NOMO-1 treated with dmso at 0.1 percent for 144 hours (cell line): ENCODE results near the gene FBXL7.

ENCODE experiments used
- DNase-seq: peaks from one replicate; lab custom pipeline; 2025; ENCODE audit not compliant: unreplicated experiment; lab: John Stamatoyannopoulos, UW

FBXL7 gene

DNA sequence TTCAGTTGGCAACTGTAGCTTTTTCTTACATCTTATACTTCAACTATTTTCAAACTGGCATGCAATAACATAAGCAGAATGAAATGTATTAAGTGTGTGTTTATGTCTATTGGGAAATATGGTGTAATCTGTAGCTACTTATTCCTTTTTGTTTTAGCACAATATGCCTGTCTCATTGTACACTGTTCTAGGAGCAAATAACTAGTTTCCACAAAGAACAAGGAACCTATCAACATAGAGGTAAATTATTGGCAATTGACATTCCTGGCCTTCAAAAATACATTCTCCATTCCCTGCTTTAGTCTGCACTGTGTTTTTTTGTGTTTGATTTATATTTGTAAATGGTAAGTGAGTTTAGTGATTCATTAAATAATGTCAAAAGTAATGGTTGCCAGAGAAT is 75.7 kb downstream of the FBXL7 start:
- no peak for DNase-seq

- DNase-seq = no peak
These were observed 77.2 kb downstream of the FBXL7 start for GRCh38 chr5:15577132-15577531.

DNA sequence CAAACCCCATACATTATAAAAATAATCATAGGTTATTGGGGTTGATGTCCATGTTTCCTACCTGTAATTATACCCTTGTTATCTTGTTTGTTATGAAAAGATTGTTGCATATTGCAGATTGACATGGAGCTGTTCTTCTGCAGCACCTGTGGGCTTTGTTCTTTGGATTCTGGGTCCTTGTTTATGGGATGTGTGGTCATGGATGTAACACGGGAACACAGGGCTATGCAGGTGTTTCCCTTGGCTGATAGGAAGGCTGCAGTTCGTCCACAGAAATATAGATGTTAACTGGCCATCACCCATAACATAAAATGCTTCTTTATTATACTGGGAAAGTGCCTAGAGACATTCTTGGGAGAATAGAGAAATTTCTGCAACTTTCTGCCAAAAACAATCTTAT is 77.9 kb downstream of the FBXL7 start:
- no peak for DNase-seq

DNA sequence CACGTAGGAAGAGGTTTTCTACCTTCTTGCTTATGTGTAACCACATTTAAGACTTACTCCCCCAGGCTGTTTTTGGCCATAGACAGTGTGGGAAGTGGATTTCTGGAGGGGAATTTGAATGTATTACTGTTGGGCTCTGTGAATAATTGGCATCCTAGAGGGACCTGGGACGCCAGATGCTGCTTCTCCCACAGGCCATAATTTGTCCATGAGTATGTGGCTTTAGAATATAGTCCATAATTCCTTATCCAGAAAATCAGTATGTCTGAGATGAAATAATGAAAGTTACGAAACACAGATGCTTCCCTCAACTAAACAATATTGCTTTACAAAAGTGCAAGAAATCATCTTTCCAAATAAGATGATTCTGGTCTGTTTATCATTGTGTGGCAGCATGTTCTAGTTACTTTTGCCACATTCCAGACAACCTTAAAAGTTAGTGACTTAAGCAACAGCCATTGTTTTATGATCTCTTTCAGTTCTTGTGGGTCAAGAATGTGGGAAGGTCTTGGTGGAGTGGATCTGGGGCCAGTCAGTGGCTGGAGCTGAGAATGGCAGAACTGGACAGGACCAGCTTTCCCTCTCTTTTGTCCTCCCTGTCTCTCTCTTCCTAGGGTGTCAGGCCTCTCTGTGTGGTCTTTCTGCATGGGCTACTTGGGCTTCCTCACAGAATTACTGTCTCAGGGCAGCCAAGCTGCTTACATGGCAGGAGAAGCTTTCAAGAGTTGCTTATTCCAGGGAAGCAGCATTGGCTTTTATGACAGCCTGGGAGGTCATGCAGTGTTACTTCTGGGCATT is 79.4 kb downstream of the FBXL7 start:
- no peak for DNase-seq

- DNase-seq = no peak
These were observed 84.5 kb downstream of the FBXL7 start for GRCh38 chr5:15584528-15584927.

DNA sequence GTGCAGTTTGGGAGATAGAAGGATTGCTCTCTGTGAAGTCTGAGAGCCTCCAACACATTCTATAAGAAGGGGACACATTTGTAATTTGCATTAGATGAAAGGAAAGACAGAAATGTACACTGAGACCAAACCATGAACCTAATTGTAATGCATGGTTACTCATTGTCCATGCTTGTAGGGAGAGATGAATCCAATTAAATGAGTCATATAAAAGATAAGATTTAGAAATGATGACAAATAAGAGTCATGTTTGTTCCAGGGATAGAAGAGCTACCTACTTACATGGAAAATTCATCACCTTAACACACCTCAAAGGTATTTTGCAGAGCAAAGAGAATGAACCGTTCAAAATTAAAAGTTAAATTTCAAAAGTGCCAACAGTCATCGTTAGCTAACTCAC is 85.1 kb downstream of the FBXL7 start:
- no peak for DNase-seq

DNA sequence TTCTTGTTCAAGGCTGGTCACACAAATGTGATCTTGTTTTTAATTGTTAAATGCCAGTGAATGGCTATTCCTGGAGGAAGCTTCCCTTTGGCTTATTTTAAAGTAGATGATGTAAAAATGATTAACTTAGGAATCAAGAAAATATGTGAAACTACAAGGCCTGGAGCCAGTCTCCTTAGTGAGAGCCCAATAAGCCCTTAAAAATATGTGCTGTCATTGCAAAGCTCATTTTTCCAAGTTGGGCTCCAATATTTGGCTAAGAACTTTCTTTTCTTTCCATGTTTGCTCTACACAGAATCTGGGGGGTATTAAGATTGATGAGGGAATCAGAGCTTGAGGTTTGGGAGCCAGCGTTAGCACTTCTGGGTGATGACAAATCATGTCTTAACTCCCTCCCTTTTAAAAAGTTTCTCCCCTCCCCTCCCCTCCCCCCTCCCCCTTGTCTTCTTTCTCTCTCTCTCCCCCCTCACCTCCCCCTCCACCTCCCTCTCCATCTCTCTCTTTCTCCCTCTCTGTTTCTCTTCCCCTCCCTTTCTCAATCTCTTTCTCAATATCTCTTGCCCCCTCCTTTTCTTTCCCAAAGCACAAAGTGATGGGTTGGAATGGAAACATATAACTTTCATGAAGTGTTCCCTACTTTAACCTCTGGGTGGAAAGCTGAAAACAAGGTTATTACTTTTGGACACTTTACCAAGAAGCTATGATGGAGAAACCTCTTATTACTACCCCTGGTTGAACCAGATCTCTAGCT is 86.0 kb downstream of the FBXL7 start:
- DNase-seq = no peak

GRCh38 chr5:15587916-15588315 is 87.9 kb downstream of the FBXL7 start:
- no peak for DNase-seq

- DNase-seq = no peak
These were observed 92.7 kb downstream of the FBXL7 start for GRCh38 chr5:15592728-15593127.

DNA sequence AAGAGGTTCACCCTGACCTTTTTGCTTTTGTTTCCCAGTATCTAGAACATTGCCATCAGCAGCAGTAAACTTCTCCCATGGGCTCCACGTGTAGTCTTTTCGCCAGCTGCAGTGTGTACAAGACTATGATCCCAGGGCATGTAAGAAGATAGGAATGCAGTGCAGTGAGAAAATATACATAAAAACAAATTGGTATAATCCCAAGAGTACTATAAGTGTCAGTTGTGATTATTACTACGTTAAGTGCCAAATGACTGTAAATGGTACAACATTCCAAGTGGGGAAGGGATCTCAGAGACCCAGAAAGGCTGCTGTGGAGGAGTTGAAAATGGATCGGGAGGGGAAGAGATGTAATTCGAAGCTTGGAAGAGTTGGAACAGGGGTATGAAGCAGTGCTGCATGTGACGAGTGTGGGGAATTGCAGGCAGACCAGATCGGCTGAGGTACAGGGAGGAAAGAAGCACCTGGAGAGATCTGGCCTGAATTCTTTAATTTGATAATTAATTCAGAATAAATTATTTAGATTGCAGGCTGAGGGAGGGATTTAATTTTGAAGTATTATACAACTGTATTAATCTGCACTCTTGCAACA is 95.1 kb downstream of the FBXL7 start:
- no peak for DNase-seq

DNA sequence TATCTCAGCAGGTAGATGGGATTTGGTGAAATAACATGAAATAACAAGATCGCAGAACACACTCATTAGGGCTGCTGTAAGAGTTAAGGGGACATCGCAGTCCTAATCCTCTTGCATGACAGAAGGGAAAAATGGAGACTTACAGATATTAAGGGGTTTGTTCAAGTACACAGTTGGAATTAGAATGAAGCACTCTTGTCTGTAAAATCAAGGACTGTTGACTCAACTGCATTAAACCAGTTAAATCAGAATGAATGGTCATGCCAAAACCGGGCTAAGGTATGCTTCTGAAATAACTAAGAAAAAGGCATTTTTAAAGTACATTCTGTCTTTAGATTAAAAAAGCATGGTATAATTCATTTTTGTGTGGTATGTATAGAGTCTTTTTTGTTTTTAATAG is 95.9 kb downstream of the FBXL7 start:
- no peak for DNase-seq

GRCh38 chr5:15596936-15597335 is 97.0 kb downstream of the FBXL7 start:
- no peak for DNase-seq

GRCh38 chr5:15597804-15598203 is 97.8 kb downstream of the FBXL7 start:
- no peak for DNase-seq

- no peak for DNase-seq
These were observed 98.4 kb downstream of the FBXL7 start for GRCh38 chr5:15598294-15598902.

DNA sequence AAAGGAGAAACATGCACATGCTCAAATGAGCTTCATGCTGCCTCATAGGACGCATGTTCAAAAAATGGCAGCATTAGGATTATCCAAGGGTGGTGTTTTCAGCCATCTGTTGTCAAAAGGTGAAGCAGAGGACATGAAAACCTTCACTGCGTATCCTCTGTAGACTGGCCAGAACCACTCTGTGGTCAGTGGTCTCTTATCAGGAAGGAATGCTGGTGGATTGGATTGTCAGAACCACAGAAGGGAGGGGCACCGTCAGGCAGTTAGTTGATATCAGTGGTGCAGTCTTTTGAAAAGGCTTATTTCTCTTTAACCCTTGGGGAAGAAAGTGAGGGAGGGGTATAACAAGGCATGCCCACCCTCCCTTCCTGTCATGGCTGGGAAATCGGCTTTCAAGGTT is 100.1 kb downstream of the FBXL7 start:
- no peak for DNase-seq

DNA sequence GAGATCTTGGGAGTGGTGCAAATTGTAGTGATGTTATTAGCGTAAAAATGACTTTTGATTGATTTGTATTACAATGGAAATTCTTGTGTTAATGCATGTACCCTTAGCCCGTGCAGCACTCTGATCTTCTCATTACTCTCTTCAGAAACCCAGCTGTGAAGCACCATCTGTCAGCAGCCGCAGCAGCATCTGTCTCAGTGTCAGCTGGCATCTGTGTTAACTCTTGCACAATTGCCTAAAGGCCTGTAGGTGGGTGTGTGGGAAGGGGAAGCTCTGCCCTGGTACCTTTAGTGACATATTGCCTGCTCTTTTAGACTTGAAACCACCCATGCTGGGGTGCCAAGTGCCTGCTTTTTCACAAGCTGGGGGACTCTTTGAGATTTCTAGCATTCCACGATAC is 101.3 kb downstream of the FBXL7 start:
- no peak for DNase-seq

GRCh38 chr5:15601853-15602252 is 101.9 kb downstream of the FBXL7 start:
- no peak for DNase-seq

DNA sequence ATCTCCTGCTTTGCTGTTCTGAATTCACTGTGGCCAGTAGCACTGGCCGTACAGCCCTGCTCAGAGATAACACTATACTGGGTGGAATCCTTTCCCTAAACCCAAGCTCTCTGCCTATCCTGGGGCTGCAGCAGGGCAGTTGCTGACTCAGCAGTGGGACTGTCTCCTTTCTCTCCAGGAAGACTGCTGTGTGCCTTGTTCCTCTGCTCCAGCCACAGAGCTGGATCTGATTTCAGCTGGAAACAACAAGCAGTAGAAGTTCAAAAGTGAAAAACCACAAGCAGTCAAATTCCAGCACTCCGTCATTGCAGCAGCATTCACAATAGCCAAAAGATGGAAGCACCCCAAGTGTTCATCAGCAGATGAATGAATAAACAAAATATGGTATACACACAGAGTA is 105.0 kb downstream of the FBXL7 start:
- DNase-seq = no peak

GRCh38 chr5:15606197-15606596 is 106.2 kb downstream of the FBXL7 start:
- no peak for DNase-seq

DNA sequence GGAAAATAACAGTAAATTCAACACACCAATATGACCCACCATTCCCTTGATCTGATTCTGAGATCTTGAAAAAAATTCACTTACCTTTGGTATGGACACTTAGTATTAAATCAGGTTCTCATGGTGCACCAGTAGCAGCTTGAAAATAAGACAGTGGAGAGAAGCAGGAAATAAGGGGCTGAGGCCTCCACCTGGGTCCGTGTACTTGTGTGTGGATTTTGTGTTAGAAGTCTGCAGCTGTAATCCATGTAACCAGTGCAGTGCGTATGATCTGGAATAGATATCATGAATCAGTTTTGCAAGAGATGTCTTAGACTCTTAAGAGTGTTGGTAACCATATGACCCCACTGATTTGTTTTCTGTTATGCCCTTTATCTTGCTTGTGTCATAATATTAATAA is 107.1 kb downstream of the FBXL7 start:
- no peak for DNase-seq

- no peak for DNase-seq
These were observed 109.2 kb downstream of the FBXL7 start for GRCh38 chr5:15609076-15609725.
